Head of caudate nucleus (tissue), 42 donors: ENCODE results near the gene PTMS.

ENCODE experiments used
- DNase-seq, 42 donors: peaks; one replicate each; pipeline versions ENCODE4 v3.0.0 to v3.0.0-alpha.2; 2020 to 2021; ENCODE audit warnings: mixed read lengths in 7 of 42
- intact Hi-C: fragments of 100-400 bp; cut with DNase I; formaldehyde crosslinking; loops from one replicate; pipeline ENCODE4 v1.15.0; 2022

The PTMS gene

GRCh38 chr12:6816598-6816997, 50.4 kb downstream of the PTMS start:
- DNase-seq: no peak
- intact Hi-C loops: no loop called here

- intact Hi-C loops: no loop called here
- DNase-seq: no peak
These were observed 50.9 kb downstream of the PTMS start for GRCh38 chr12:6817098-6817497.

- intact Hi-C loops: no loop called here
- DNase-seq: no peak
These were observed 51.5 kb downstream of the PTMS start for GRCh38 chr12:6817662-6818157.

- no peak for DNase-seq
- intact Hi-C loops: no loop called here
These were observed 52.1 kb downstream of the PTMS start for GRCh38 chr12:6818222-6818621.

- intact Hi-C loops: no loop called here
- no peak for DNase-seq
These were observed 52.5 kb downstream of the PTMS start for GRCh38 chr12:6818645-6819044.

GRCh38 chr12:6819106-6820030, 53.2 kb downstream of the PTMS start:
- DNase-seq: no peak
- intact Hi-C loops: loop anchor here (5.0 kb wide), 1 partner anchor 37 kb away; no protein-coding TSS in a partner anchor

GRCh38 chr12:6820166-6820565, 54.0 kb downstream of the PTMS start:
- intact Hi-C loops: loop anchor here (5.0 kb wide), 1 partner anchor 38 kb away; no protein-coding TSS in a partner anchor
- DNase-seq: no peak
